Epithelial cell of proximal tubule (primary cell): ENCODE data around the gene BIRC2. TPM values are rescaled to one million over a fixed set of nuclear protein-coding genes. Genes with fewer than 3 reads are reported as not detected.
A peak's percentile ranks its signal among the peaks of the same experiment; 100 is the strongest.
"Not testable (repeated sequence)": the region's sequence is repeated elsewhere in the genome, so short reads cannot be mapped to it uniquely, and the experiment has no call there.

Experiments used
- DNase-seq: peaks from one replicate; pipeline ENCODE4 v3.0.0-alpha.2; 2011; ENCODE audit warnings: low read depth
- H3K4me3 ChIP-seq: 2 replicates; pipeline ENCODE4 v1.5.1; 2011; ENCODE audit warnings: low read depth, mild to moderate bottlenecking, low read length
- total RNA-seq: library from RNA; depleted of rRNA; stranded (reverse); fragments of >200 nt; gene quantifications from 2 replicates; pipeline ENCODE4 v1.2.3, GENCODE V29; 2015
- TF ChIP-seq, protein P1 (sequence below): conservative IDR thresholded peaks from 2 replicates; pipeline ENCODE4 v1.5.1; 2012; ENCODE audit warnings: low read depth, mild to moderate bottlenecking, low read length

BIRC2 gene
- total RNA-seq, 1 donor from 2014 or later: 85.3 TPM

DNA sequence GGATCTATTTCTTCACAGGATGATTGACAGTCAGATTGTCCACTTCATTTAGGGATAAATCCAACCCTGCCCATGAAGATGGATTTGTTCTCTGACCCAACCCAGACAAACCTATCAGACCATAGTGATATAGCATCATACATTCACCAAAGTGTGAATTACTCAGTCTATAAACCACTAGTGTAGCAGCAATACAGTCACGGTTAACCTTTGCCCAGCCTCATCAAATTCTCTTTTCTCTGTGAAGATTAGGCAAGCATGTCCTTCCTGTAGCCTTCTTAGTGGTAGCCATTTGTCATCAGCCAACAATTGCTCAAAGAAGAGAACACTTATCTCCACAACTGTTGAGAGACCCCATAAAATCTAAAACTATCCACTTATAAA, 14.4 kb upstream of the BIRC2 start:
- TF ChIP-seq, protein P1, sequence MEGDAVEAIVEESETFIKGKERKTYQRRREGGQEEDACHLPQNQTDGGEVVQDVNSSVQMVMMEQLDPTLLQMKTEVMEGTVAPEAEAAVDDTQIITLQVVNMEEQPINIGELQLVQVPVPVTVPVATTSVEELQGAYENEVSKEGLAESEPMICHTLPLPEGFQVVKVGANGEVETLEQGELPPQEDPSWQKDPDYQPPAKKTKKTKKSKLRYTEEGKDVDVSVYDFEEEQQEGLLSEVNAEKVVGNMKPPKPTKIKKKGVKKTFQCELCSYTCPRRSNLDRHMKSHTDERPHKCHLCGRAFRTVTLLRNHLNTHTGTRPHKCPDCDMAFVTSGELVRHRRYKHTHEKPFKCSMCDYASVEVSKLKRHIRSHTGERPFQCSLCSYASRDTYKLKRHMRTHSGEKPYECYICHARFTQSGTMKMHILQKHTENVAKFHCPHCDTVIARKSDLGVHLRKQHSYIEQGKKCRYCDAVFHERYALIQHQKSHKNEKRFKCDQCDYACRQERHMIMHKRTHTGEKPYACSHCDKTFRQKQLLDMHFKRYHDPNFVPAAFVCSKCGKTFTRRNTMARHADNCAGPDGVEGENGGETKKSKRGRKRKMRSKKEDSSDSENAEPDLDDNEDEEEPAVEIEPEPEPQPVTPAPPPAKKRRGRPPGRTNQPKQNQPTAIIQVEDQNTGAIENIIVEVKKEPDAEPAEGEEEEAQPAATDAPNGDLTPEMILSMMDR: no peak
- no peak for DNase-seq
- H3K4me3 ChIP-seq: no peak overlapping the region

DNA sequence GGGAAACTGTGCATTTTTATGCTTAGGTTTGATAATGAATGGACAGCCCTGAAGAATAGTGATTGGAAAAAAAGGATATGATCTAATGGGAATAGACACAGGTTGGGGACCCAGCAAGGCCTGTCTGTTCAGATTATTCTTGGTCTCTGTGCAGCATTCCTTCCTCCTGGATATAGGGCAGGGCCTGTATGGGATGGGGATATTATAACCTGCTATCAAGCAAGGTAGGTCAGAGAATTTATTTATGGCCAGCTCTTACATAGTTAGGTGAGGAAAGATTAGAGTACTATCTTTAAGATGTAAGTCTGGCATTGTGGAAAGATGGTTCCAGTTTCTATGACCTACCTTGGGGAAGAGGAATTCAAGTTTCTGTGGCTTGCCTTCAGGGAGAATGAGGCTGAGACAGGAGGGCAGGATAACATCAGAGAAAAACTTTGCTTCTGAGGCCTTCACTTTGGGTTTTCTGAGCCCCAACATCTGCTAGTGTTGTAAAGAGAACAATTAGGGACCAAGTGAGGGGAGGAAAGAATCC, 8.5 kb upstream of the BIRC2 start:
- H3K4me3 ChIP-seq: no peak overlapping the region
- DNase-seq: no peak
- TF ChIP-seq, protein P1: no peak

DNA sequence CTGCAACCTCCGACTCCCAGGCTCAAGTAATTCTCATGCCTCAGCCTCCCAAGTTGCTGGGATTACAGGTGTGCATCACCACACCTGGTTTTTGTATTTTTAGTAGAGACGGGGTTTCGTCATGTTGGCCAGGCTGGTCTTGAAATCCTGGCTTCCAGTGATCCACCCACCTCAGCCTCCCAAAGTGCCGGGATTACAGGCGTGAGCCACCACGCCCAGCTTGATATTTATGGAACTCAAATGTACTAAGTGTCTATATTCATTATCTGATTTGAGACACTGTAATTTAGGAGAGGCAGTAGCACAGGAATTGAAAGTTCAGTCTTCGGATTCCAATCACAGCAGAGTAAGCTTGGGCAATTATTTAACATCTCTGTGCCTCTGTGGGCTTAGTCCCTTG, 5.7 kb upstream of the BIRC2 start:
- not testable (repeated sequence) for H3K4me3 ChIP-seq, DNase-seq

DNA sequence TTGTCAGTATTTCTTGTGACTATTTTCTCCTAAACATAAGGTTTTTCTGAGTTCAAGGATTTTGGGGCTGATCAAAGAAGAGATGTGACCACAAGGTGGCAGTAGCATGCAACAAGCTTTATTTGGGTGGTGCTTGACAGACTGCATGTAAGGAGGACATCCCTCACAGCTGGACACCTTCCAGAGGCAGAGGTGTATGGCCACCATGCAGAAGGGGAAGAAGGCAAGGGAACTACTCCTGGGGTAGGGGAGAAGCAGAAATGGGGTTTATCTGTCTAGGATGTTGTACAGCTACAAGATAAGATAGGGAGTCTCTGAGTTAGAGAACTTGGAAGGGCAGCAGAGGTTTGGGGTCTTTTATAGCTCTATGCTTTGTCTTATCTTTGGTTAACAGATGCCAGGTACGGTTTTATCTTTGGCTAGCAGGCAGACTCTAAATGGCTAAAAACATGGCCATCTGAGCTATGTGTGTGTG, 5.1 kb upstream of the BIRC2 start:
- TF ChIP-seq, protein P1: peak; percentile 92
- H3K4me3 ChIP-seq: no peak overlapping the region

DNA sequence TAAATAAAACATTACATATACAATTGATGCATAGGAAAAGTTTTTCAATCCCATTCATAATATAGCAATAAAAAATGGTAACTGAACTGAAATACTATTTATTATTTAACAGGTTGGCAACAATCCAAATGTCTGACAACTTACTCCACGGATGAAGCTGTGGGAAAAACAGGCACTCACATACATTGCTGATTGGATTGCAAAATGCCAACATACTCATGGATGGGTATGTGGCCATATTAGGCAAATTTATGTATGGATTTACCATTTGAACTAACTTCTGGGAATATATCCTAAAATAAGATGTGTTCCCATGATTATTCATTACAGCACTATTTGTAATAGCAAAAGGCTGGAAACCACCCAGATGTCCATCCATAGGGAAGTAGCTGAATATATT, 3.2 kb upstream of the BIRC2 start:
- H3K4me3 ChIP-seq: no peak overlapping the region
- TF ChIP-seq, protein P1: no peak
- DNase-seq: no peak

More for the DNA sequence above, 5.1 kb upstream of the BIRC2 start:
- DNase-seq: peak; percentile 59

DNA sequence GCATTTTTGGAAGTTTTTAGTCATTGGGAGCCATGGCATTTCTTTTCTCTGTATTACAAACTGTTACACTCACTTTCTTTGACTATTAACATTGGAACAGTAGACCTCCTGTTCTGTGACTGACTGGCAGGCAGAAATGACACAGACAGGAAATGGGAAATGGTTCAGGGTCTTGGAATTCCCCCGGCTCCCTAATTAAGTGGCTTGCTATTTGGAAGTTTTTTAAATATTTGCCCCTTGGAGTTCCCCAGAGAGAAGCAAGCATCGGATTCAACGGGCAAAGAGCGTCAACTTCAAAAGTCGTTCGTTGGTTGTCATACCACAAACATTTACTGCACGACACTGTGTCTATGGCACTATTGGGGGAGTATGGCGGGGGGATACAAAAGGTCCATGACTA, 1.1 kb upstream of the BIRC2 start:
- TF ChIP-seq, protein P1: no peak
- peak; percentile 68 for DNase-seq
- peak overlapping the region; percentile 91 for H3K4me3 ChIP-seq

DNA sequence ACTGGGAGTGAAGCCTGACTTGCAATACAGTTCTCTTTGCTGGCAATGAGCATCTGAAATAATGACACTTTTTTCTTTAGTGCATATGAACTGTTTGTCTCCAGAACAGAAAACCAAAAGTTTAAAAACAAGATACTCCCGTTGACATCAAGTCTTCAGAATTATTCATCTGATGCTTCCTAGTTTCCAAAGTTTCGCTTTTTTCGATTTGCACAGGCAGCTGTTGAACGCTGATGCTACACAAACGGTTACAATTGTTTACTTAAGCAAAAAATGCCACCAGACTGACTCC, 612 bp upstream of the BIRC2 start:
- DNase-seq: no peak
- H3K4me3 ChIP-seq: peak overlapping the region; percentile 91
- TF ChIP-seq, protein P1: no peak
